NCI-H2227 treated with DMSO at 0.1 percent for 48 hours (cell line): ENCODE measurements around the gene IQSEC3.

Experiments used
- DNase-seq: peaks from one replicate; lab custom pipeline; 2025; lab: John Stamatoyannopoulos, UW

The IQSEC3 gene

GRCh38 chr12:197911-198695 lies 131.5 kb downstream of the IQSEC3 start:
- DNase-seq = no peak

- no peak for DNase-seq
These were observed 132.1 kb downstream of the IQSEC3 start for GRCh38 chr12:198705-199104.

- no peak for DNase-seq
These were observed 134.8 kb downstream of the IQSEC3 start for GRCh38 chr12:201361-201760.

GRCh38 chr12:202081-202731 lies 135.6 kb downstream of the IQSEC3 start:
- no peak for DNase-seq

GRCh38 chr12:203074-203461 lies 136.5 kb downstream of the IQSEC3 start:
- DNase-seq = no peak

- DNase-seq = no peak
These were observed 137.1 kb downstream of the IQSEC3 start for GRCh38 chr12:203462-204260.

GRCh38 chr12:204261-204678 lies 137.7 kb downstream of the IQSEC3 start:
- DNase-seq = no peak

GRCh38 chr12:205026-205425 lies 138.5 kb downstream of the IQSEC3 start:
- no peak for DNase-seq

- DNase-seq = no peak
These were observed 140.3 kb downstream of the IQSEC3 start for GRCh38 chr12:206746-207440.

- no peak for DNase-seq
These were observed 141.2 kb downstream of the IQSEC3 start for GRCh38 chr12:207804-208203.

- DNase-seq = no peak
These were observed 142.2 kb downstream of the IQSEC3 start for GRCh38 chr12:208813-209212.

GRCh38 chr12:209246-209645 lies 142.7 kb downstream of the IQSEC3 start:
- DNase-seq = no peak

- DNase-seq = no peak
These were observed 143.3 kb downstream of the IQSEC3 start for GRCh38 chr12:209851-210250.

- no peak for DNase-seq
These were observed 143.9 kb downstream of the IQSEC3 start for GRCh38 chr12:210277-211141.

GRCh38 chr12:211142-211465 lies 144.5 kb downstream of the IQSEC3 start:
- DNase-seq = no peak

GRCh38 chr12:211639-212414 lies 145.3 kb downstream of the IQSEC3 start:
- no peak for DNase-seq

- DNase-seq = no peak
These were observed 145.8 kb downstream of the IQSEC3 start for GRCh38 chr12:212415-212714.

- DNase-seq = no peak
These were observed 146.4 kb downstream of the IQSEC3 start for GRCh38 chr12:212715-213526.

- no peak for DNase-seq
These were observed 147.0 kb downstream of the IQSEC3 start for GRCh38 chr12:213527-213932.
